ENCODE measurements around the gene LAMB3.

DNA sequence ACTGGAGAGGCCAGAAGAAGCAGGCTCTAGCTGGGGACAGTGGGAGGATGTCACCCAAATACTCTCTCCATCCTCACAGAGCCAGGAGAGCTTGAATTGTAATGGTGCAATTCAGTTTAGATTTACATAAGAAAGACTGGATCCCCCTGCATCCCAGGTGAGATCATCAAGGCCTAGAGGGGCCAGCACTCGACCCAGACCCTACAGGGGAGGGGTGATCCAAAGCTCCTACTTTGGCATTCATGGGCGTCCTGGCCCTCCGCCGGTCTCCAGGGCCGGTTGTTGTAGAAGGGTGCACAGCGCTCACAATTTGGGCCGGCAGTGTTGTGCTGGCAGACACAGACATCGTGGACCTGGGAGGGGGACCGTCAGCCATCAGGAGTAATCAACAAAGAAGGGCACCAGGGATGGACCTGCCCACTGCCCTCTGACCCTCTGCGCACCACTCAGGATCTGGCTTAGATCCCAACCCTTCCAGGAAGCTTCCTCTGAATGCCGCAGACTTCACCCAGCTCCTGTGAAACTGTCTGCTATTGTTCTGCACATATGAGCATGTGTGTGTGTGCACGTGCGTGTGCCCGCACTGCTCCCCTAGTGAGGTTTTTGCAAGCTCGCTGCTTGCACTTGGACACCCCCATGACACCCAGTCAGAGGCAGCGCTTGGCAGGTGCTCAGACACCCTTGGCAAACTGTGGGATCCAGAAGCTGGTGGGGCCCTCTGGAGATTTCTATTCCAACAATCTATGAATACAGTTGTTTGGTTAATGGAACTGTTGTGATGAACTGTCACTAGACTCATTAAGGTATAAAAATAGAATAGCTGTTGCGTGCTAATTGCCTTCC is 21.6 kb downstream of the LAMB3 start:
- TF ChIP-seq CTCF (conservative IDR thresholded peaks at IDR 0.05 in 1 of 2, IDR thresholded peaks at IDR 0.05 in 1 of 2; ENCODE audit: extremely low read depth in 1 of 2, insufficient read depth in 1 of 2, low read depth in 1 of 2, low read length in 2 of 2) (no peak), EZH2 (IDR thresholded peaks at IDR 0.05; ENCODE audit: borderline replicate concordance, low read length) (no peak)

Data from mammary epithelial cell (primary cell).